Cardiac septum (tissue), 1 donor: ENCODE data around the gene BANF2. TPM values are rescaled to one million over a fixed set of nuclear protein-coding genes. Genes with fewer than 3 reads are reported as not detected.

Experiments used
- DNase-seq: peaks from one replicate; pipeline ENCODE4 v3.0.0-alpha.2; 2020; ENCODE audit warnings: low spot score
- intact Hi-C: fragments of 100-400 bp; cut with DNase I; formaldehyde crosslinking; loops from one replicate; pipeline ENCODE4 v1.14.0; 2022
- total RNA-seq: library from RNA; stranded (reverse); fragmentation: NEBNext Ultra II Directional; extraction: Animal tissue kit (Norgen Biotek cat#: 25700); gene quantifications from one replicate; pipeline ENCODE4 v1.2.1, GENCODE V29; 2021
- donor health status: DM: no; HTN: no; CAD: no.

BANF2 gene
- total RNA-seq, 1 donor from 2014 or later = not detected

- intact Hi-C loops = no loop called here
- peak; percentile 71 for DNase-seq
Measured at GRCh38 chr20:17663040-17663399, 36.7 kb upstream of the BANF2 start.

GRCh38 chr20:17663486-17663885, 36.3 kb upstream of the BANF2 start:
- intact Hi-C loops = no loop called here
- DNase-seq = no peak

- no peak for DNase-seq
- intact Hi-C loops = no loop called here
Measured at GRCh38 chr20:17664025-17664633, 35.6 kb upstream of the BANF2 start.

- intact Hi-C loops = no loop called here
- DNase-seq = no peak
Measured at GRCh38 chr20:17665756-17666155, 34.0 kb upstream of the BANF2 start.

DNA sequence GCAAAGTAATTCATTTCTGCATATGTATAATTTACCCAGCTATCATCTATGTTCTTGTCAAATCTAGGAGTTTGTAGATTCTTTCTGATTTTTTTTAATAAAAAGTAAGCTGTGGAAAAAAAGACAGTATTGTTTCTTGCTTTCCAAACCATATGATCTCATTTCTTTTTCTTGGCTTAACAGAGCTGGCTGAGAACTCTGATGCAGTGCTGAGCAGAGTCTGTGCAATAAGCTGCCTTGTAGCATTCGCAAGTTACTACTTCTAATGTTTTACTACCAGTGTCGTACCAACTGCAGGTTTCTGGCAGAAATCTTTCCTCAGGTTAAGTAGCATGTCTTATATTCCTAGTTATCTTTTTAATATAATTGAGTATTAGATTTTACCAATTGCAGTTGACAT, 33.3 kb upstream of the BANF2 start:
- DNase-seq = no peak
- intact Hi-C loops = no loop called here

- DNase-seq = no peak
- intact Hi-C loops = no loop called here
Measured at GRCh38 chr20:17667445-17667844, 32.3 kb upstream of the BANF2 start.

- intact Hi-C loops = no loop called here
- no peak for DNase-seq
Measured at GRCh38 chr20:17668432-17668831, 31.3 kb upstream of the BANF2 start.

GRCh38 chr20:17669306-17669931, 30.3 kb upstream of the BANF2 start:
- intact Hi-C loops = no loop called here
- DNase-seq = no peak

DNA sequence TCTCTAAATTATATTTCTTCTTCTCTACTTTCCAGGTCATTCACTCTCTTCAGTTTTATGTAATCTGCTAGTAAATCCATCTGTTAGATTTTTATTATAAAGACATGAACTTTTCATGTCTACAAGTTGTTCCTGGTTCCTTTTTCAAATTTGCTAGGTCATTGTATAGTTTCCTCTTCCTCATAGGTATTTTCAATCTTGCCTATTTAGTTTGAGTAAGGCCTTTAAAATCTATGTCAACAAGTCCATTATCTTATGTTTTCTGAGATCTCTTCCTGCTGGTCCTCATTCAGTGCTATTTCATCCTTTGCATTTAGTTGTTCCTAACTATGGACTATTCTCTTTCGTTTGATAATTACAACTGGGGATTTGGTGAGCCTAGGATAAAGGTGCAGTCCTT, 28.8 kb upstream of the BANF2 start:
- DNase-seq = no peak
- intact Hi-C loops = no loop called here

GRCh38 chr20:17671565-17671964, 28.2 kb upstream of the BANF2 start:
- peak; percentile 54 for DNase-seq
- intact Hi-C loops = no loop called here

GRCh38 chr20:17673084-17673483, 26.7 kb upstream of the BANF2 start:
- DNase-seq = no peak
- intact Hi-C loops = no loop called here

DNA sequence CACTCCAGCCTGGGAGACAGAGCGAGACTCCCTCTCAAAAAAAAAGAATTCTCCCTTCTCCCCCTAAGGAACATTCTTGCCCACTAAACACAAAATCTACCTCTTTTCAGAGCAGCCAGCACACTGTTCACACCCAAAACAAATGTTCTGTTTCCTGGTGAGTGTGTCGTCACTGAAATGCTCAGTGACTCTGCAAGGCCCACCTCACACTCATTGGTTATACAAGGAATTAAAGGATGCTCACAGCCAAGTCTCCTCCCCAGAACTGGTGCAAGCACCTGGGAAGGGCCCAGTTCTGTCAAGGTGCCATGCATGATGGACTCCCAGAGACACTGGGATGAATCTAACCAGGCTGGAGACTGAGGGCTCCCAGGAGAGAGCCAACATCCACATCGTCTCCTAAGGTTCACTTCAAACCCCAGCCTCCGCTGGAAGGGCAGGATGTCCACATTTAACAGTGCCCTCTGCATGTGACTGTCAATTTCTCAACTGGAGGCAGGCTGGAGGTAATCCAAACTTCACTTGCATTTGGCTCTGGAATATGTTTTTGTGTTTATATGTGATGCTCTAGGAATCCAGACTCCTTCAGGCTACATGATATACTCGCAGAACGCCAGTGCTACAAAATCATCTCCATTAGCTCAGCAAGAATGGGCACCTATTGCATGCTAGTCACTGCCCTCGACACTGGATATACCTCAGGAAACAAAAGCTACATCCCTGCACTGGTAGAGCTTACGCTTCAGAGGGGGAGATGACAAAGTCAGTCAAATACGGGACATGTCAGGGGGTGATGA, 24.8 kb upstream of the BANF2 start:
- intact Hi-C loops = no loop called here
- DNase-seq = no peak

GRCh38 chr20:17675519-17676377, 24.0 kb upstream of the BANF2 start:
- no peak for DNase-seq
- intact Hi-C loops = no loop called here

- intact Hi-C loops = no loop called here
- DNase-seq = no peak
Measured at GRCh38 chr20:17676378-17676759, 23.4 kb upstream of the BANF2 start.

DNA sequence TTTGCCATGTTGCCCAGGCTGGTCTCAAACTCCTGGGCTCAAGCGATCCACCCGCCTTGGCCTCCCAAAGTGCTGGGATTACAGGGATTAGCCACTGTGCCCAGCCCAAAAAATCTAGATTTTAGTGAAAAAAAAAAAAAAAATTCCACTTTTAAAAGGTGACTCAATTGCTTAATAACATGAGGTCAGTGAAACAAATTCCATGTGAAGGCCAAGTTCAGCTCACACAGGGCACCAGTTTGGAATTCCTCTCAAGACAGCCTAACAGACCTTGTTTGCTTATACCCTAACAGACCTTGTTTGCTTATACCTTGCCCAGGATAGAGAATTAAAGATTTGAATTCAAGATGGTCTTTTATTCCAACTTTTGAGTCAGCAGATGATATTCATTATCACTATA, 22.8 kb upstream of the BANF2 start:
- DNase-seq = no peak
- intact Hi-C loops = no loop called here

DNA sequence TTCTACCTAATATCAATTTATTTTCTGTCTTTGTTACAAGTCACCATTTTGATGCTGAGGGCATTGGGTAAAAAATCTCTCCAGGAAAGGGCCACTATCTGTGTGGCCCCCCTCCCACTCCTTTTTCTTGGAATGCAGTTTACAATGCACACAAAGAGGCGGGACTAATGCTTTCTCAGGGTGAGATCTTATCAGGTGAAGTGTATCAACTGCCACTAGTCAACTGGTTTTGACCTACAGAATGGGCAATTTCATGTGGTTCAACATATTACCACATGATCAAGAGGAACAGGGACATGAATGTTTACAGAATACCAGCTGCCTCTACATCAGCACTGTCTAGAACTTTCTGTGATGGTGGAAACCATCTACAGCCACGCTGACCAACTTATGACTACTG, 21.5 kb upstream of the BANF2 start:
- intact Hi-C loops = no loop called here
- no peak for DNase-seq

- intact Hi-C loops = no loop called here
- no peak for DNase-seq
Measured at GRCh38 chr20:17678886-17679285, 20.9 kb upstream of the BANF2 start.

- DNase-seq = peak; percentile 74
- intact Hi-C loops = loop anchor here (5.0 kb wide), 1 partner anchor 138 kb away; no protein-coding TSS in a partner anchor
Measured at GRCh38 chr20:17679941-17680835, 19.6 kb upstream of the BANF2 start.
